Hematopoietic multipotent progenitor cell (in vitro differentiated cells): ENCODE data around the gene LRRC73. TPM values are rescaled to one million over a fixed set of nuclear protein-coding genes. Genes with fewer than 3 reads are reported as not detected.
"Not testable (repeated sequence)": the region's sequence is repeated elsewhere in the genome, so short reads cannot be mapped to it uniquely, and the experiment has no call there.

Experiments
- DNase-seq, 3 donors: peaks; one replicate each; pipeline ENCODE4 v3.0.0-alpha.2; 2011 to 2015; ENCODE audit warnings: low read depth in 2 of 3, low spot score in 2 of 3
- total RNA-seq: library from RNA; depleted of rRNA; stranded (reverse); fragments of >200 nt; gene quantifications from one replicate; pipeline ENCODE4 v1.2.3, GENCODE V29; 2012

The LRRC73 gene
- 0.27 TPM for total RNA-seq

- DNase-seq: peak; percentile 50 to 67 (median 62)
Measured at GRCh38 chr6:43509984-43510826, at the start of gene LRRC73. LRRC73 (minus strand) TSS chr6:43510346; CDS start chr6:43509785, 561 bp downstream.

GRCh38 chr6:43559328-43559727, 49.2 kb upstream of the LRRC73 start:
- DNase-seq: no peak

GRCh38 chr6:43557620-43558019, 47.5 kb upstream of the LRRC73 start:
- DNase-seq: not testable (repeated sequence)

GRCh38 chr6:43547222-43547621, 37.1 kb upstream of the LRRC73 start:
- no peak for DNase-seq

- DNase-seq: no peak
Measured at GRCh38 chr6:43544461-43544860, 34.3 kb upstream of the LRRC73 start.

- DNase-seq: no peak
Measured at GRCh38 chr6:43541774-43542471, 31.8 kb upstream of the LRRC73 start.

GRCh38 chr6:43540507-43540906, 30.4 kb upstream of the LRRC73 start:
- DNase-seq: no peak

- DNase-seq: not testable (repeated sequence)
Measured at GRCh38 chr6:43539409-43539808, 29.3 kb upstream of the LRRC73 start.

- not testable (repeated sequence) for DNase-seq
Measured at GRCh38 chr6:43538986-43539385, 28.8 kb upstream of the LRRC73 start.

GRCh38 chr6:43532201-43532600, 22.1 kb upstream of the LRRC73 start:
- no peak for DNase-seq

- no peak for DNase-seq
Measured at GRCh38 chr6:43524483-43524961, 14.4 kb upstream of the LRRC73 start.

- DNase-seq: no peak
Measured at GRCh38 chr6:43523284-43523683, 13.1 kb upstream of the LRRC73 start.

- no peak for DNase-seq
Measured at GRCh38 chr6:43522547-43523261, 12.6 kb upstream of the LRRC73 start.

GRCh38 chr6:43521836-43522235, 11.7 kb upstream of the LRRC73 start:
- DNase-seq: no peak

GRCh38 chr6:43520097-43520496, 10.0 kb upstream of the LRRC73 start:
- DNase-seq: no peak

GRCh38 chr6:43517505-43518357, 7.6 kb upstream of the LRRC73 start:
- no peak for DNase-seq

- peak; percentile 91 to 99 (median 97) for DNase-seq
Measured at GRCh38 chr6:43516697-43517504, 6.8 kb upstream of the LRRC73 start, which contains the start of the genes POLR1C and YIPF3. POLR1C (plus strand) TSS chr6:43517089; CDS start chr6:43517110, 21 bp downstream. YIPF3 (minus strand) TSS chr6:43516926; CDS start chr6:43516807, 119 bp downstream.

GRCh38 chr6:43516367-43516696, 6.2 kb upstream of the LRRC73 start:
- no peak for DNase-seq

- DNase-seq: no peak
Measured at GRCh38 chr6:43515808-43516207, 5.7 kb upstream of the LRRC73 start.
